IPS-15b (cell line): Measurements from ENCODE around the gene CEP112.
A peak's percentile ranks its signal among the peaks of the same experiment; 100 is the strongest.

ENCODE experiments used
- H3K27me3 ChIP-seq: one replicate; pipeline ENCODE4 v1.6.1; 2013; ENCODE audit warnings: low read length; ENCODE audit not compliant: control insufficient read depth, insufficient read depth
- H3K36me3 ChIP-seq: one replicate; pipeline ENCODE4 v1.6.1; 2013; ENCODE audit warnings: low read length; ENCODE audit not compliant: control insufficient read depth, insufficient read depth
- H3K4me1 ChIP-seq: one replicate; pipeline ENCODE4 v1.6.1; 2013; ENCODE audit warnings: mild to moderate bottlenecking, low read length; ENCODE audit not compliant: control insufficient read depth, insufficient read depth
- H3K4me3 ChIP-seq: one replicate; pipeline ENCODE4 v1.5.1; 2013; ENCODE audit warnings: low read depth, low read length
- H3K9ac ChIP-seq: one replicate; pipeline ENCODE4 v1.6.1; 2013; ENCODE audit warnings: low read depth, mild to moderate bottlenecking, low read length
- H3K9me3 ChIP-seq: one replicate; pipeline ENCODE4 v1.6.1; 2013; ENCODE audit warnings: mild to moderate bottlenecking, low read length; ENCODE audit not compliant: control insufficient read depth, insufficient read depth

The CEP112 gene

DNA sequence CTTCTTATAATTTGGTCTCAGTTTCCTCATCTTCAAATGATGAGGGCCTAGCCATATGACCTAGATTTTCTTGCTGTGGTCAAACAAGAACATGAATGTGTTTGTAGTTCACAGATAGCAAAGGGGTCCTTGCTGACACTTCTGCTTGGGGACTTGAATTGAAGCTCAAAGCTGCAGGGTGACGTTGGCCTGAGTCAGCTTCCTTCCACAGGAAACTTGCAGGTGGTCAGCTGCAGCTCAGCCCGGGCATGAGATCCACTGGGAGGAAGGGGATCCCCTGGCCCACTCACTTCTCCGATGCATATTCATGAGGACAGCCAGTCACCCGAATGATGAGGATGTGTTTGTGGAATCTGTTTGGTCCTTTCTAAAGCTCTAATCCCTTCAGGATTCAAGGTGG is 587.9 kb downstream of the CEP112 start:
- Histone ChIP-seq H3K36me3 (no peaks in the 10 kb centered on the region), H3K27me3 (no peaks in the 10 kb centered on the region), H3K4me1 (no peaks in the 10 kb centered on the region), H3K9ac (no peak overlapping the region), H3K4me3 (no peak overlapping the region), H3K9me3 (no peaks in the 10 kb centered on the region)

DNA sequence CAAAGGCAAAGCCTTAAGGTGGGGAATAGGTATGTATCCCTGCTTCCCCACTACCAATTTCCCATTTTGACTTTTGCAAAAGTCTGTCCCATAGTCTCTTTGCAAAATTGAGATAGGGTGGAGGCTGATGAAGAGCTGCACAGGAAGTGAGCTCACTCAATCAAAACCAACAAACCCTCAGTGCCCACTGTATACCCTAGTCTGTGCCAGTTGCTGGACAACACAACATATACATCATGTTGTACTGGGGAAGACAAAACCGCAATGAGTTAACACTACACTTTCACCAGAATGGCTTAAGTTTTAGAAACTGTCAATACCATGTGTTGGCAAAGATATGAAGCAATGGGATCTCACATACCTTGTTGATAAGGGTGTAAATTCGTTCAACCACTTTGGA is 590.1 kb downstream of the CEP112 start:
- Histone ChIP-seq H3K27me3 (no peaks in the 10 kb centered on the region), H3K4me1 (no peaks in the 10 kb centered on the region), H3K36me3 (no peaks in the 10 kb centered on the region), H3K9ac (no peak overlapping the region), H3K9me3 (no peaks in the 10 kb centered on the region), H3K4me3 (no peak overlapping the region)

DNA sequence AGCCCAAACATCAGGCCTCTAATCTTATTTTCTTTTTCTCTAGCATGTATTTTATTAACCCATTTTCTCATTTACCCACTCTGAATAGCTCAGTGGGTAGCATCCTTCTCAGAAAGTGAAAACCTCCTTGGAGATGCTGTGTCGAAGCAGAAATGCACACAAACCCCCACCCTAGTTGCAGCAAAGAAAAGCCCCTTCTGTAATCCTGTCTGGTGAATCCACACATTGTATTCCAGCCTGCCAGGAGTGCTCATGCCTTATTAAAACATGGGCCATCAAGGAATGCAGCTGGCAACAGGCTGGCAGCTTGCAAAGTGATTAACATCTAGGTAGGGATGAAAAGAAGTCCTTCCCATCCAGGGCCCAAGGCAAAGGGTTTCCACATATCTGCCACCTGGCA is 590.8 kb downstream of the CEP112 start:
- H3K36me3 ChIP-seq, result no peaks in the 10 kb centered on the region
- H3K9me3 ChIP-seq, result no peaks in the 10 kb centered on the region
- no peak overlapping the region for H3K9ac ChIP-seq

GRCh38 chr17:65600518-65600917 is 591.4 kb downstream of the CEP112 start:
- H3K4me1 ChIP-seq, result no peaks in the 10 kb centered on the region
- H3K9ac ChIP-seq, result no peak overlapping the region
- H3K9me3 ChIP-seq, result no peaks in the 10 kb centered on the region
- no peak overlapping the region for H3K4me3 ChIP-seq
- H3K36me3 ChIP-seq, result no peaks in the 10 kb centered on the region
- no peaks in the 10 kb centered on the region for H3K27me3 ChIP-seq

More for the DNA sequence above, 590.8 kb downstream of the CEP112 start:
- H3K27me3 ChIP-seq, result no peaks in the 10 kb centered on the region
- H3K4me1 ChIP-seq, result no peaks in the 10 kb centered on the region
- no peak overlapping the region for H3K4me3 ChIP-seq

DNA sequence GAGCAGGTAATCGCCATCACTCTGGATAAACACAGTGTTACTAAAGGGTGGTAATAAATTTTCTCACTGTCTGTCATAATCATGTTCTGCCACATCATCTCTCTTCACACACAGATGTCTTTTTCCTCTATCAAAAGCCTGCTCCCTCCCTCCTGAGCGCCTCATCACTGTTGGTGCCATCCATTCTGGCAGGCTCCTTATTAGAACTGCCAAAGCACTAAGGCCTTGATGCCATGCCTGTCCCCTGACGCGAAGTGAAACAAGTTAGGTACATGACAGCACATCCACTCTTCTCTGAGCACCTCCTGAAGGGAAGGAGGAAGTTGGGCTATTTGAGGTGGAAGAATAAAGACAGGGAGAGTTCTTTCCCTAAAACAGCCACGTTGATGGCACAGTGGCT is 592.3 kb downstream of the CEP112 start:
- Histone ChIP-seq H3K9me3 (no peaks in the 10 kb centered on the region), H3K27me3 (no peaks in the 10 kb centered on the region), H3K36me3 (no peaks in the 10 kb centered on the region), H3K4me1 (peaks cover 3% of the 10 kb centered on the region), H3K9ac (no peak overlapping the region), H3K4me3 (no peak overlapping the region)

DNA sequence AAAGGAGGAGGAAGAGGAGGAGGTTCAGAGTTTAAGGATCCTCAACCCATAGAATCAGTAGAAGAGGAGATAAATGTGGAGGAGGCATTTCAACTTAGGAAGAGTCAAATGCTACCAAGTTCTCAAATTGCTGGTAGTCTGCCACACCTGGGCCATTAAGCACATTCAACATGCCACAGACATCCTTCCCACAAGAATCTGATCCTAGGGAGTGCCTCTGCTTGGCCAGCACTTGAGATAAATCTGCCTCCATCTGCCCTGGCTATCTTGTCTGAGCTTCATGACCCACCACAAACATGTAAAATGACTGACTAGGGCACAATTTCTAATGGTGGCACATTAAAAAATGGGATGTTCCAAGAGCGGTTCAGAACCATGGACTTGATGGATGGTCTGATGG is 593.2 kb downstream of the CEP112 start:
- Histone ChIP-seq H3K36me3 (no peaks in the 10 kb centered on the region), H3K9ac (no peak overlapping the region), H3K4me1 (peaks cover 12% of the 10 kb centered on the region), H3K27me3 (no peaks in the 10 kb centered on the region), H3K9me3 (no peaks in the 10 kb centered on the region), H3K4me3 (no peak overlapping the region)

- no peaks in the 10 kb centered on the region for H3K36me3 ChIP-seq
These were observed 596.8 kb downstream of the CEP112 start for GRCh38 chr17:65595071-65595656.

GRCh38 chr17:65593855-65594845 is 597.8 kb downstream of the CEP112 start:
- H3K27me3 ChIP-seq, result no peaks in the 10 kb centered on the region
- H3K9me3 ChIP-seq, result no peaks in the 10 kb centered on the region
- H3K9ac ChIP-seq, result no peak overlapping the region
- no peaks in the 10 kb centered on the region for H3K36me3 ChIP-seq
- peak overlapping the region; percentile 37 for H3K4me3 ChIP-seq
- H3K4me1 ChIP-seq, result peaks cover 25% of the 10 kb centered on the region

More at GRCh38 chr17:65595071-65595656, 596.8 kb downstream of the CEP112 start:
- Histone ChIP-seq H3K27me3 (no peaks in the 10 kb centered on the region), H3K9me3 (no peaks in the 10 kb centered on the region), H3K4me1 (peaks cover 25% of the 10 kb centered on the region), H3K4me3 (no peak overlapping the region), H3K9ac (no peak overlapping the region)

- H3K27me3 ChIP-seq, result no peaks in the 10 kb centered on the region
- no peaks in the 10 kb centered on the region for H3K9me3 ChIP-seq
- H3K4me1 ChIP-seq, result peaks cover 25% of the 10 kb centered on the region
- no peaks in the 10 kb centered on the region for H3K36me3 ChIP-seq
- H3K9ac ChIP-seq, result no peak overlapping the region
- H3K4me3 ChIP-seq, result peak overlapping the region; percentile 37
These were observed 598.7 kb downstream of the CEP112 start for GRCh38 chr17:65593092-65593854.

GRCh38 chr17:65592125-65592965 is 599.6 kb downstream of the CEP112 start:
- no peak overlapping the region for H3K4me3 ChIP-seq
- no peaks in the 10 kb centered on the region for H3K27me3 ChIP-seq
- peaks cover 26% of the 10 kb centered on the region for H3K4me1 ChIP-seq
- H3K36me3 ChIP-seq, result no peaks in the 10 kb centered on the region
- H3K9me3 ChIP-seq, result no peaks in the 10 kb centered on the region
- H3K9ac ChIP-seq, result no peak overlapping the region

DNA sequence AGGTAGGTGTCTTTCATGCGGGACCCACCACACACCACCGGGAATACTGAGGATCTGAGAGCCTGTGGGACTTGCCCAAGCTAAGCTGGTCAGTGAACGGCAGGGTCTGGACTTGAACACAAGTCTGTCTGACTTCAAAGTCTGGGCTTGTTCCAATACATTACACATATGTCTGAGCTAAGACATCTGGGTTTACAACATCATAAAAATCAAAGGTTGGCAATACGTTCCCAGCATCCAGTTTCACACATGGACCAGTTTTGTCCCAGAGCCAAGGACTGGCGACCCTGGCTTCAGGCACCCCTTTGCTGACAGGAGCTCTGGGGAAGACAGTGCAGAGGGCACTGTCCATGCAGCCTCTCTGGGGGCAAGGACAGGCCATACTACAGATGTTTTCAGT is 602.6 kb downstream of the CEP112 start:
- Histone ChIP-seq H3K4me1 (peaks cover 26% of the 10 kb centered on the region), H3K27me3 (peaks cover 3% of the 10 kb centered on the region), H3K4me3 (no peak overlapping the region), H3K36me3 (no peaks in the 10 kb centered on the region), H3K9ac (no peak overlapping the region), H3K9me3 (no peaks in the 10 kb centered on the region)
